Stimulated activated CD4-positive, alpha-beta T cell treated with anti-CD3 and anti-CD28 coated beads, Interleukin-1b, Interleukin-23, amount 100 ng/mL, for 48 hours (primary cell): ENCODE measurements around the gene PABPN1L.

Experiments used
- DNase-seq: peaks from one replicate; pipeline ENCODE4 v3.0.0-alpha.2; 2020

Gene PABPN1L

DNA sequence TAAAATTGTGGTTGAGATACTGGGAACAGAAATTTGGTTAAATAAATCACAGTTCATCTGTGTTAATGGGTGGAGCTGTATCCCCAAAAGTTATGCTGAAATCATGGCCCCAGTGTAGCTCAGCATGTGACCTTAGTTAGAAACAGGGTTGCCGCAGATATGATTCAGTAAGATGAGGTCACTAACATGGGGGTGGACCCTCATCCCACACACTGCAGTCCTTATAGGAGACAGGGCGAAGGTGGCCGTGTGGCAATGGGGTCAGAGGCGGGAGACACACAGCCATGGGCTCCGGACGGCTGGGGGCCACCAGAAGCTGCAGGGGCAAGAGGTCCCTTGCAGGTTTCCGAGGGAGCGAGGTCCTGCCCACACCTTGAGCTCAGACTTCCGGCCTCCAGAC lies 20.4 kb downstream of the PABPN1L start:
- no peak for DNase-seq

DNA sequence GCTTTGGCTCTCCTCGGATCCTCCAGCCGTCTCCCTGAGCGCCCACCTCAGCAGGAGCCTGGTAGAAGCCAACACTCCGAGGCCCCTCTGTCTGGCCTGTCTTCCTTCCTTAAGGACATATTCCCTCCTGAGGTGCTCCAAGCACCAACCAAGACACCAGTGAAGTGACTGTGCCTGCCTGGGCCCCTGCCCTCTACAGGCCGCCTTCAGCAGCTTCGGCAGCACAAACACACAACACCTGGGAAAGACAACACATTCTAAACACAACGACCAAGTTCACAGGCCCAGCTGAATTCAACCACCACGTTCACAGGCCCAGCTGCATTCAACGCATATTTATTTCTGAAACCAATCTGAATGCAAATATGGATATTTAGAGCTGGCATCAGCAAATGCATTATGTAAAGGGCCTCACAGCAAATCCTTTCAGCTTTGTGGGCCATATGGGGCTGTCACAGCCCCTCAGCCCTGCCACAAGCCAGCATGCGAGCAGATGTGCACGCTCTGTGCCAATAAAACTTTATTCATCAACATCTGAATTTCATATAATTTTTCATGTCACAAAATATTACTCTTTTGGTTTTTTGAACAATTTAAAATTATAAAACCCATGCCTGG lies 21.9 kb downstream of the PABPN1L start:
- DNase-seq: no peak

DNA sequence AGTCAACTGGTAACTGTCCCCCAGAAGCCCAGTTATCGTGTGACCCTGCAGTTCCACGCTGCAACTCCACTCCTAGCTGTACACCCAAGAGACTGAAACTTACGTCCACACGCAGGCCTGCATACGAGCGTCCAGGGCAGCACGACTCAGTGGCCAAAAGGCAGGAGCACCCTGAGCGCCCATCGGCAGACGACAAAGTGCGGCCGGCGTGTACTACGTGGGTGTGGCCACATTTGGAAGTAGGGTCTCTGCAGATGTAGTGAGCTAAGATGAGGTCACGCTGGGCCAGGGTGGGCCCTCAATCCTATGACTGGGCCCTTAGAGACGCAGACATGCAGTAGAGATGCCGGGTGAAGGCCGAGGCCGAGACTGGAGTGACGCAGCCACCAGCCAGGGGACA lies 23.2 kb downstream of the PABPN1L start:
- no peak for DNase-seq

GRCh38 chr16:88842806-88843205 lies 23.7 kb downstream of the PABPN1L start:
- DNase-seq: no peak

DNA sequence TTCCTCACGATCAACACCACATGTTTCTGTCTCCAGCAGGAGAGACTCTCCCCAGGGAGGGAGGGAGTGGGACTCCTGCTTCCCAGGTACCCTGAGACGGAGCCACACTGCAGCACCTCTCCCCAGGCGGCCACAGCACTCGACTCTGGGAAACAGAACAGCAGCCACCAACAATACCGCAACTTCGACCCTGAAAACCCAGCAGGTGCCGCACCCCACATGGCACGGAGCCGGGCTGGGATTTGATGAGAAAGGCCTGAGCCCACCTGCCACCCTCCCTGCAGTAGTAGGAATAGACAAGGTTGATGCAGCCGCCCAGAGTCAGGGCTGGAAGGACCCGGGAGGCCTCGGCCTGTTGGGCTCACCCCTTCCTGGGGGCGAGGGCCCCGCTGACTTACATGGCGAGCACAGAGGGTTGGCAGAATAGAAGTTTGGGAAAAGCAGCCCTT lies 24.1 kb downstream of the PABPN1L start:
- no peak for DNase-seq

DNA sequence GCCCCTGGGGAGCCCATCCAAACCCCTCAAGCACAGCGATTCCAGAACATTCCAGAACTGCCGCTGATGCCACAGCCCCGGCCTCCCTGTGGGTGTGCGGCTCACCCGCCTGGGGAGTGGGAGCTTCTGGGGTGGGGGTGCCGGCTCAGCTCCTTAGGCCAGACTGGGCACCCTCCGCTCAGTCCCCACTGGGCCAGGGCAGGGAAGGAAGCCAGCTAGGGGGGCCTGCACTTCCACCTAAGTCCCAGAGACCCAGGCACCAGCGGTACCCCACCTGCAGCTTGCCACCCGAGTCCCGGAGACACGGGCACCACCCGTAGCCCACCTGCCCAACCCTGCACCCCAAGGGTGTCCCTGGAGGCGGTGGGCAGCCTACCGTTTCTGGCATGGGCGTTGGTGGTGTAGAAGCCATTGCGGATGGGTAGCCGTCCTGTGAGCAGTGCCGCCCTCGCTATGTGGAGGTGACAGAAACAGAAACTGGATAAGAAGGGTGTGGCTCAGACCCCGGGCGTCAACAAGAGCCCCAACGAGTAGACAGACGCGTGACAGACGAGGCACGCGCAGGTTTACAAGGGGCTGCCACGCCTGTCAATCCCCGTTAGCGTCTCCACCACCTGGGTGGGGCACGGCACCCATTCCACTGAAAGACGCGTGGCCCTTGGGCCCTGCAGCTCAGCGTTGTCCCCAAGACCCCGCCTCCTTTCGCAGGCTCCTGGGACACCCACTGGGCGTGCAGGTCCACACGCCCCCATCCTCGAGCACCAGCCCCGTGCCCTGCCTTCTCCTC lies 24.7 kb downstream of the PABPN1L start:
- DNase-seq: no peak

- no peak for DNase-seq
These were observed 25.8 kb downstream of the PABPN1L start for GRCh38 chr16:88840600-88841215.

GRCh38 chr16:88839745-88840599 lies 26.5 kb downstream of the PABPN1L start:
- no peak for DNase-seq

DNA sequence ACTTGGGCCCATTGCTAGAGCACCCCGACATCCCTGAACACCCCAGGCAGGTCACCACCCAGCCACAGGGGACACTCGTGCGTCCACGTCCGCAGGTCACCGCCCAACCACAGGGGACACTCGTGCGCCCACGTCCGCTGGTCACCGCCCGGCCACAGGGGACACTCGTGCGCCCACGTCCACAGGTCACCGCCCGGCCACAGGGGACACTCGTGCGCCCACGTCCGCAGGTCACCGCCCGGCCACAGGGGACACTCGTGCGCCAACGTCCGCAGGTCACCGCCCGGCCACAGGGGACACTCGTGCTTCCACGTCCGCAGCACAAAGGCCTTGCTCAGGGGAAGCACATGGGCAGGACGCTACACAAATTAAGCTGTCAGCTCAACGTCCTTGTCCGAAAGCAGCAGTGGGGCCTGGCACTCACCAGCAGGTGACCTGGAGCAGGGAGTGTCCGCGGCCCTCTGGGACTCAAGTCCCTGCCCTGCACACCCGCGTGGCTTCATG lies 27.4 kb downstream of the PABPN1L start:
- no peak for DNase-seq

DNA sequence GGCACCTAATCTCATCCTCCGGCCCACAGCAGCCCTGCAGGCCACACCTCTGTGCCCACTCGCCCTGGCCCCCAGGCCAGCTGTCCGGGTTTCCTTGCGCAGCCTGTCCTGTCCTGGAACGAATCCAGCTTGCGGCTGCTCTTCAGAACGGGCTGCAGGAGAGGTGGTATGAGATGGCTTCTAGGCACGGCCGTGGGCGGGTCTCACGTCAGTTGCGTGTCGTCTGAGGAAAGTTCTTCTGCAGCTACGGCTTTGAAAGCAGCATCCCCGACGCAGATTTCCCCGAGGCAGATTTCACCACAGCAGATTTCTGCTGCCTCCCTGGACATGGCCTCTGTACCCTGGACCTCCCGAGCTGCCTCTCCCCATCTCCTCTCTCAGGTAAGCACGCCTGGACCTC lies 27.9 kb downstream of the PABPN1L start:
- no peak for DNase-seq

DNA sequence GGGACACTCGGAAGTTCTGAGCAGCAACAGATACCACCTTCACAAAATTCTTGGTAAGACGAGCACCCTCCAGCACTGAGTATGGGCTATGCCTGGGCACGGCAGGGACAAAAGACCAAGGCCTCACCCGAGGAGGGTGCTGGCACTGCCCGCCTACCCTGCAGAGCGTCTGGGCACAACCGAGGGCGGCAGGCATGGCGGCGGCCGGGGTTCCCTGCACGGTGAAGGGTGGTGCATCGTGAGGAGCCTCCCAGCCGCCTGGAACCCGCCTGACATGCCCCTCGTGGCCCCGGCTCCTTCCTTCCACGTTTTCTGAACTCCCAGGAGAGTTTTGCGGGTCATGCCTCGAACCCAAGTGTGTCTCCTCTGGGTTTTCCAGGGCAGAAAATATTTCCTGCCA lies 28.7 kb downstream of the PABPN1L start:
- DNase-seq: no peak

GRCh38 chr16:88836791-88837190 lies 29.7 kb downstream of the PABPN1L start:
- DNase-seq: no peak

DNA sequence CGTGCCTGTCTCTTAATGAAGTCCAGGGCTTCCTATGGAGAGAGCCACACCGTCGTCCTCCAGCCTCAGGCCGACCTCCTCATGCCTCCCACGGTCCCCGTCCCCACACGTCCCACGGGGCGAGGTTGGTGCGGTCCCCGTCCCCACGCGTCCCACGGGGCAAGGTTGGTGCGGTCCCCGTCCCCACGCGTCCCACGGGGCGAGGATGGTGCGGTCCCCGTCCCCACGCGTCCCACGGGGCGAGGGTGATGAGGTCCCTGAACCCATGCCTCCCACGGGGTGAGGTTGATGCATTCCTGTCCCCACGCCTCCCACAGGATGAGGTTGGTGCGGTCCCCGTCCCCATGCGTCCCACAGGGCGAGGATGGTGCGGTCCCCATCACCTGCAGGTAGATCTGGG lies 30.6 kb downstream of the PABPN1L start:
- DNase-seq: no peak

DNA sequence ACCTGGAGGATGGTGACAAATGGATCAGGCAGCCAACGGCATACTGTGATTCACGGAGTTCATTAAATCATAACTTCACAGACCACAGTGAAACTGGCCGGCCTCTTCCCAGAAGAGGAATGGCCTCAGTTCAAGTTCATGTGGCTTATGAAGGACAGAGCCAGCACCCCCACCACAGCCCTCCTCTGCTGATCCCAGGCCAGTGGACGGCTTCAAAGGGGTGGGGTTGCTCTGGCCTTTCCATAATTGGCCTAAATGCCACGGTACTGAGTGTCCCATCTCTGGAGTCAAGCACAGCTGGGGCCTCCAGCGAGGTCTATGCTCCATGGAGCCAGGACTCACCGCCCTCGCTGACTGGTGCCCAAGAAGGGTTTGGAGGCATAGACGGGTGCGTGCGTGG lies 31.1 kb downstream of the PABPN1L start:
- DNase-seq: no peak

GRCh38 chr16:88834670-88835069 lies 31.8 kb downstream of the PABPN1L start:
- DNase-seq: no peak

- no peak for DNase-seq
These were observed 33.4 kb downstream of the PABPN1L start for GRCh38 chr16:88833086-88833485.

DNA sequence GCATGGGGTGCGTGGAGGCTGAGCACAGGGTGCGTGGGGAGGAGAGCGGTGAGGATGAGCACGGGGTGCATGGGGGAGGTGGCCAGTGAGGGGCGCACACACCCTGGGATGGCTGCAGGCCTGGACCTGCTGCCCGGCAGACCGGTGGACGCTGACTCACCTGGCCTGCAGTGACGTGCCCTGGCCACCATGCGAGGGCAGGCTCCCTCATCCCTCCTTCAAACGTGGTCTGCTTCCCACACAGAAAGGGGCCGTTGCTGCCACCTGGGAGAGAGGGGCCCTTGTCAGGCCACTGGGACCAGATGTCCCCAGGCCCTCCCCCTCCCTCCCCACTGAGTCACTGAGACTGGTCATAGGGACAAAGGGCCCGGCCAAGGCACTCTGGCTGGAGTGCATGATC lies 34.6 kb downstream of the PABPN1L start:
- no peak for DNase-seq

DNA sequence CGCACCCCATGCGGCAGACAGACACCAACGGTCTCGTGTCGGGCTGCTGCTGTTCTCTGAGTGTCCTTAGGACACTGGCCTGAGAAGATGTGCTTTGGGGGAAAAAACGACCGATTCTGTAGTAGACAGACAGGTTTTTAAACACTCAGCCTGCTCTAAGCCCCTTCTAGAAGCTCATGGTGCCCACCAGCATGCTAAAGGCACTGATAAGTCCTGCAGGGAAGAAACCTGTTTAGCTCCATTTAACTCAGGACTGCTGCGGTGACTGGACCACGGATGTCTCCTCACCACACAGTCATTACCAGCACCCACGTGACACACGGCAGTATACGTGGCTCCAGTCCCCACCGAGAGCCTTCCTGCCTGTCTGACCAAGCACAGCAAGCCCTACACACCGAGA lies 35.7 kb downstream of the PABPN1L start:
- no peak for DNase-seq

DNA sequence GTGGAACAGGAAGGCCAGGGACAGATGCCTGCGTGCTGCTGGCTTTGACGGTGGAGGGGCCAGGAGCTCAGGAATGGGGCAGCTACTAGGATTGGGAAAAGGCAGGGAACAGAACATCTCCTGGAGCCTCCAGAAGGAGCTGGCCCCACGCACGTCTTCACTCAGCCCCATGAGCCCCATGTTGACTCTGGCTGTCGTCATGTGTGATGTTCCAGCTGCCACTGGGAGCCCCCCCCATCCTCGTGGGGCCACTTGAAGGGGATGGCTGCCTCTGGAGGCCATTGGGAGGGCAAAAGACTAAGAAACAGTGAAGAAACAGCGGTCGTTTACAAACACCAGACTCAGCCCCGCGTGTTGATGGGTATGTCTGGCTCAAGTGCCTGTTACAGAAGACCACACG lies 36.2 kb downstream of the PABPN1L start:
- DNase-seq: no peak

GRCh38 chr16:88828711-88829110 lies 37.7 kb downstream of the PABPN1L start:
- DNase-seq: no peak

DNA sequence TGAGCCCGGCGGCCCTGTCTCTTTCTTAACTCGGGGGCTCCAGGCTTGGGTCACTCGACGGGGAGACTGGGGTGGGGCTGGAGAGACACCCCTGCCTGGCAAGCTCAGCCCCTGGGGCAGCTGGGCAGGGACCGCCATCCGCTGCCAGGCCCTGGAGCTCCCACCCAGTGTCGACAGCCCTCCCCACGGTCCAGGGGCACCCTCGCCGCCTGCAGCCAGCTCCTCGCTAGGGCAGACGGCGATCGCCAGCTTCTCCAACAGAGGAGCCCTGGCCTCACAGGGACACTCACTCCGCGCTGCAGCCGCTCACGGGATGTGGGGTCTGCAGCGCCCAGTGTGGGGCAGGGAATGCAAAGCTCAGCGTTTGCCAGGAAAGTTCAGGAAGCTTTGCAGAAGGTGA lies 38.7 kb downstream of the PABPN1L start:
- no peak for DNase-seq

- no peak for DNase-seq
These were observed 40.2 kb downstream of the PABPN1L start for GRCh38 chr16:88826070-88826840.
